EH (cell line): ENCODE data around the gene MSH2.
"Not testable (repeated sequence)": the region's sequence is repeated elsewhere in the genome, so short reads cannot be mapped to it uniquely, and the experiment has no call there.

Experiments
- DNase-seq: peaks from one replicate; pipeline ENCODE4 v3.0.0-alpha.2; 2015; ENCODE audit warnings: low read depth

Gene MSH2

DNA sequence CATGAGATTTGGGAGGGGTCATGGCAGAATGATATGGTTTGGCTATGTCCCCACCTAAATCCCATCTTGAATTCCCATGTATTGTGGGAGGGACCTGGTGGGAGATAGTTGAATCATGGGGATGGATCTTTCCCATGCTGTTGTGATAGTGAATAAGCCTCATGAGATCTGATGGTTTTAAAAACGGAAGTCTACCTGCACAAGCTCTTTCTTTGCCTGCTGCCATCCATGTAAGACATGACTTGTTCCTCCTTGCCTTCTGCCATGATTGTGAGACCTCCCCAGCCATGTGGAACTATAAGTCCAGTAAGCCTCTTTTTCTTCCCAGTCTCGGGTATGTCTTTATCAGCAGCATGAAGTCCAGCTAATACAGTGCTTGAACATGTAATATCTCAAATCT lies 5.0 kb downstream of the MSH2 start:
- DNase-seq: not testable (repeated sequence)

DNA sequence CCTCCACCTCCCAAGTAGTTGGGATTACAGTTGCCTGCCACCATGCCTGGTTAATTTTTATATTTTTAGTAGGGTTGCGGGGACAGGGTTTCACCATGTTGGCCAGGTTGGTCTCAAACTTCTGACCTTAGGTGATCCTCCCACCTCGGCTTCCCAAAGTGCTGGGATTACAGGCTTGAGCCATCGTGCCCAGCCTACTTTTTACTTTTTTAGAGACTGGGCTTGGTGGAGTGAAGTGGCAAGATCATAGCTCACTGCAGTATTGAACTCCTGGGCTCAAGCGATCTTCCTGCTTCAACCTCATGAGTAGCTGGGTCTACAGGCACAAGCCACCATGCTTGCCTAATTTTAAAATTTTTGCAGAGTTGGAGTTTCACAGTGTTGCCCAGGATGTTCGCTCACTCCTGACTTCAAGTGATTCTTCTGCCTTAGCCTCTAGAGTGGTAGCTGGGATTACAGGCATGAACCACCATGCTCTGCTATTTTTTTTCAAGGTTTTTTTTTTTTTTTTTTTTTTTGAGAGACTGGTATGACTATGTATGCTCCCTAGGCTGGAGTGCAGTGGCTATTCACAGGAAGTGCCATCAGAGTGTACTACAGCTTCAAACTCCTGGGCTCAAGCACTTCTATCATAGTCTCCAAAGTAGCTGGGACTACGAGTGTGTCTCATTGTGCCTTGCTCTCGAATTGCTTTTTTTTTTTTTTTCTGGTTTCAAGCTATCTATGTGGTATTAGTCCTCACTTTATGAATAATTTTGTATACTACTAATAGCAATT lies 11.9 kb downstream of the MSH2 start:
- peak; percentile 19 for DNase-seq

DNA sequence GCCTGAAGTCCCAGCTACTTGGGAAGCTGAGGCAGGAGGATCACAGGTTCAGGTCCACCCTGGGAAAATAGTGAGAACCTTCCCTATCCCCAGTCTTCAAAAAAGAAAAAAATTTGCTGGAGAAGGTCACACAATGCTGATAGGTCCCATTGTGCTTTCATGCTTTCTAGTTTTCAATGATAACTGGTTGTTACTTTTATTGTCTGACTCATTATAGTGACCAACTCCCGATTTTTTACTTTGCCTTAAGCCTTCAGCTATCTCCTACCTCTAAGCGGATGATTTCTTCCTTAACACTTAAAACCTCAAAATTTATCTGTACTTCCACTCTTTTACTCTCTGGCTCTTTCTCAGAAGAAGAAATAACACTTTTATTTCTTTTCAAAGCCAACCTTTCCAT lies 17.3 kb downstream of the MSH2 start:
- DNase-seq: no peak

DNA sequence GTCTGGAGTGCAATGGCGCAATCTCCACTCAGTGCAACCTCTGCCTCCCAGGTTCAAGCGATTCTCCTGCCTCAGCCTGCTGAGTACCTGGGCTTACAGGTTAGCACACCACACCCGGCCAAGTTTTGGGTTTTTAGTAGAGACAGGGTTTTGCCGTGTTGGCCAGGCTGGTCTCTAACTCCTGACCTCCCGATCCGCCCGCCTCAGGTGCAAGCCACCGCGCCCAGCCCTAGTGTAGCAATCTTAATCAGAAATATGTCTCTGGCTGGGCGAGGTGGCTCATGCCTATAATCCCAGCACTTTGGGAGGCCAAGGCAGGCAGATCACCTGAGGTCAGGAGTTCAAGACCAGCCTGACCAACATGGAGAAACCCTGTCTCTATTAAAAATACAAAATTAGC lies 17.7 kb downstream of the MSH2 start:
- DNase-seq: not testable (repeated sequence)

DNA sequence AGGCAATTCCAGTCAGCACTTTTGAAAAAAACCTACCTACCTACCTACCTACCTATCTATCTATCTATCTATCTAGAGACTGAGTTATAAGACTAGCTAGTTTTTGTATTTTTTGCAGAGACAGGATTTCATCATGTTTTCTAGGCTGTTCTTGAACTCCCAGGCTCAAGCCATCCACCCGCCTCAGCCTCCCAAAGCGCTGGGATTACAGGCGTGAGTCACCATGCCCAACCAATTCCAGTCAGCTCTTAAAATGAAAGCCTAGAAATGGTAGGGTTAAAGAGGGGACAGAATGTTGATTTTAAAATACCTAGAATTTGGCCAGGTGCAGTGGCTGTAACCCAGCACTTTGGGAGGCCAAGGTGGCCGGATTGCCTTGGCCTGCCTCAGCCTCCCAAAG lies 19.1 kb downstream of the MSH2 start:
- DNase-seq: peak; percentile 36

DNA sequence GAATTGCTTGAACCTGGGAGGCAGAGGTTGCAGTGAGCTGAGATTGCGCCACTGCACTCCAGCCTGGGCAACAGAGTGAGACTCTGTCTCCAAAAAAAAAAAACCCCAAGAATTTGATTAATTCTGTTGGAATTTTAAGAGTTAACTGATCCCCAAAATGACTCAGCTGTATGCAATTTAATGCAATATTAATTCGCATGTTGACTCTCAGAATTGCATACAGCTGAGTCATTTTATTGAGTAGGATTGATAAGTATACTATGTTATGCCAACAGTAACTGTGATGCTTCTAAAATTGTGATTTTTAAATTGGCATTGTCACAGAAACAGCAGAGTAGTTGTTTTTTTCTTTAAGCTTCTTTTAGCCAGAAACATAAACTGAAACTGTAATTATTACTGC lies 19.6 kb downstream of the MSH2 start:
- DNase-seq: peak; percentile 72

DNA sequence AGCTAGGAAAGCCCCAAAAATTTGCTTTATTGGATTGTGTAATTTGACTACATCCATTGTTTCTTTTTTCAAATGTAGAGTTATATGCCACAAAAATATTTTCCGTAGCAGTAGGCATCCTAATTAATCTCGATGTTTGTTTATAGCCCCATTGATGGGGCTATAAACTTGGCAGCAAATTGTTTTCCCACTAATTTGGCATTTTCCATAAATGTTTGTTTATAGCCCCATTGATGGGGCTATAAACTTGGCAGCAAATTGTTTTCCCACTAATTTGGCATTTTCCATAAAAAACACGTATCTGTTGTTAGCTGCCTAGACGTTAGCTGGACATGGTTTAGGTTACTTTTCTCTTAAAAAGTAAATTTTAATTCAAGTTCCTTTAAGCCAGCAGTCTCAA lies 23.8 kb downstream of the MSH2 start:
- DNase-seq: no peak

DNA sequence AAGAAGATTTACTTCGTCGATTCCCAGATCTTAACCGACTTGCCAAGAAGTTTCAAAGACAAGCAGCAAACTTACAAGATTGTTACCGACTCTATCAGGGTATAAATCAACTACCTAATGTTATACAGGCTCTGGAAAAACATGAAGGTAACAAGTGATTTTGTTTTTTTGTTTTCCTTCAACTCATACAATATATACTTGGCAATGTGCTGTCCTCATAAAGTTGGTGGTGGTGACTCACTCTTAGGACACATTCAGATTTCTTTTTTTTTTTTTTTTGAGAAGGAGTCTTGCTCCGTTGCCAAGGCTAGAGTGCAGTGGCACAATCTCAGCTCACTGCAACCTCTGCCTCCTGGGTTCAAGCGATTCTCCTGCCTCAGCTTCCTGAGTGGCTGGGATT lies 26.8 kb downstream of the MSH2 start:
- peak; percentile 73 for DNase-seq

DNA sequence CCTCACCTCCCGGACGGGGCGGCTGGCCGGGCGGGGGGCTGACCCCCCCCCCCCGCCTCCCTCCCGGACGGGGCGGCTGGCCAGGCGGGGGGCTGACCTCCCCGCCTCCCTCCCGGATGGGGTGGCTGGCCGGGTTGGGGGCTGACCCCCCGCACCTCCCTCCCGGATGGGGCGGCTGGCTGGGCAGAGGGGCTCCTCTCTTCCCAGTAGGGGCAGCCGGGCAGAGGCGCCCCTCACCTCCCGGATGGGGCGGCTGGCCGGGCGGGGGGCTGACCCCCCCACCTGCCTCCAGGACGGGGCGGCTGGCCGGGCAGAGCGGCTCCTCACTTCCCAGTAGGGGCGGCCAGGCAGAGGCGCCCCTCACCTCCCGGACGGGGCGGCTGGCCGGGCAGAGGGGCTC lies 30.1 kb downstream of the MSH2 start:
- DNase-seq: not testable (repeated sequence)

DNA sequence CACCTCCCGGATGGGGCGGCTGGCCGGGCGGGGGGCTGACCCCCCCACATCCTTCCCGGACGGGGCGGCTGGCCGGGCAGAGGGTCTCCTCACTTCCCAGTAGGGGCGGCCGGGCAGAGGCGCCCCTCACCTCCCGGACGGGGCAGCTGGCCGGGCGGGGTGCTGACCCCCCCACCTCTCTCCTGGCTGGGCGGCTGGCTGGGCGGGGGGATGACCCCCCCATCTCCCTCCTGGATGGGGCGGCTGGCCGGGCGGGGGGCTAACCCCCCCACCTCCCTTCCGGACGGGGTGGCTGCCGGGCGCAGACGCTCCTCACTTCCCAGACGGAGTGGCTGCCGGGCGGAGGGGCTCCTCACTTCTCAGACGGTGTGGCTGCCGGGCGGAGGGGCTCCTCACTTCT lies 30.5 kb downstream of the MSH2 start:
- not testable (repeated sequence) for DNase-seq

DNA sequence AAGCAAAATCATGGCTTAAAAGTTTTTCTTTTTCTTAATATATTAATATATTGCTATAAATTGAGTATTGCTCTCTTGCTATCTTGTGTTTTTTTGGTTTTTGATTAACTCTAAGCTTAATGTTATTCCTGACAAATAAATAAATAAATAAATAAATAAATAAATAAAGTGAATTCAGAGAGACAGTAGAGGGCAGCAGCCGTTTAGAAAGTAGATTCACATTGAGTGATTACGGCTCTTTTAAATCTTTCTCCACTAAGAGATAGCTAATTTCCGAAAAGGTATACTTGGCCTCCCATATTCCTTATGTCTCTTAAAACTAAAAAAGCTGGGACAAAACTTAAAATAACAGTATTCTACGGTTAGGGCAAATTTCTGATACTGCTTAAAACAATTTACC lies 34.3 kb downstream of the MSH2 start:
- peak; percentile 59 for DNase-seq

DNA sequence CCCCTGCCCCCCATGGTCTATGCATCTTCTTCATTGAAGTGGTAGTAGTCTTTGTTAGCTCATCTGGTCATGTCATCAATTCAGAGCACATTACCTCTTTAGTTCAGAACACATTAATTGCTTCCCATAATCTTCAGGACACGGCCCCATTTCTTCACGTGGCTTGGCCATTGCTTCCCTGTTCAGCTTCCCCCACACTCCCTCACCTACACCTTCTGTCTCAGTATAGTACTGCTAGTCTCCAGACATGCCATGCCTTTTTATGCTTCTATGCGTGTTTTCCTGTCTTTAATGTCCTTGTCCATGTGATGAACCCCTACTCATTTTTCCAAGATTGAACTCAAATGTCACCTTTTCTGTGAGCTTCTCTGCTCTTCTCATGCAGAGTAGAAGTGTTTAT lies 35.1 kb downstream of the MSH2 start:
- DNase-seq: no peak

DNA sequence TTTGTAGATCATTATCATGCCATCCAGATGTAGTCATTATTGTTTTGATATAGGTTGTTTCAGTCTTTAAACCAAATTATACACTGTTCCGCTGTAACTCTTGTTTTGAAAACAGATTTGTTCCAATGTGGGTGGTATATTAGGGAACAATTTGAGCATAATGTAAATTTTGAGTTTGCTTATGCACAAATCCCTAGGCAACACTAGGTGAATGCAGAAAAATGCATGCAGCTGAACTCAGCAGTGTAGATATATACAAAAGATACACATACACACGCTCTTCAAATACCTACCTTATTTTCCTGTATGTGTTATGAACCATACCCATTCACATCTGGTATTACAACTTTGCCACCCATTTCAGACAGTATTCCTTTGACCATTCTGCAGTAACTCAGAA lies 35.8 kb downstream of the MSH2 start:
- no peak for DNase-seq

DNA sequence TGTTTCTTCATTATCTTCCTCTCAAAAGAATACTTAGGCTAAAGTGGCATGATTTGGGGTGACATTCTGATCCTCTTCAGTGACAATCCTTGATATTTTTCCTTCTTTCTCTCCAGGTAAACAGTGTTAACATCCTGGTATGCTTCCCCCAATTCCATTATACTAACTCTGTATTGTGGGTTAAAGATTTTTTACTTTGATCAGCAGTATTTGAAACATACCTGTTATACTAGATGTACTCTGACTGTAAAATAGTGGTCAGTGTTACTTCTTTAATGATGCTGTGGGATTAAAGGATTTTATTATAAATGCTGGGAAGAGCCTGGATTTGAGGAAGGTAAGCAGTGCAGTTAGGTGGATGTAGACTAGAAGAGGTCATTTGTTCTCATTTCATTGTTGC lies 48.8 kb downstream of the MSH2 start:
- no peak for DNase-seq

DNA sequence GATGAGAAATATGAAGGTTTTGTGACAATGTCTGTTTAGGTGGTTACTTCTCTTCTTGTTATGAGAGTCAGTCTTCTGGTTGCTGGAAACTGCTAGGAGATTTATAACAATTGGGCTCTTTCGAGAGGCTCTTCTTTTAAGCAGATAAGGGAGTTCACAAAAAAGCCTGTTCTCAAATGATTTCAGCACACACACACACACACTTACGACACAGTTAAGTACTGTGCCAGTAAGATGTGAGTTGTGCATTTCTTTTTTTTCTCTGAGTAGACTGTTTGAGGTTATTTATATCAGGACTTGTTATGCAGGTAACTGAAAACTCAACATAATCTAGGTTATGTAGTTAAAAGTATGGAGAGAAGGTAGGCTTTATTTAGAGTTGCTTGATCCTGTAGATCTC lies 49.8 kb downstream of the MSH2 start:
- no peak for DNase-seq

DNA sequence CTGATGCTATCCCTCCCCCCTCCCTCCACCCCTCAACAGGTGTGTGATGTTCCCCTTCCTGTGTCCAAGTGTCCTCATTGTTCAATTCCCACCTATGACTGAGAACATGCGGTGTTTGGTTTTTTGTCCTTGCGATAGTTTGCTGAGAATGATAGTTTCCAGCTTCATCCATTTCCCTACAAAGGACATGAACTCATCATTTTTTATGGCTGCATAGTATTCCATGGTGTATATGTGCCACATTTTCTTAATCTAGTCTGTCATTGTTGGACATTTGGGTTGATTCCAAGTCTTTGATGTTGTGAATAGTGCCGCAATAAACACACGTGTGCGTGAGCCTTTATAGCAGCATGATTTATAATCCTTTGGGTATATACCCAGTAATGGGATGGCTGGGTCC lies 51.9 kb downstream of the MSH2 start:
- DNase-seq: not testable (repeated sequence)

DNA sequence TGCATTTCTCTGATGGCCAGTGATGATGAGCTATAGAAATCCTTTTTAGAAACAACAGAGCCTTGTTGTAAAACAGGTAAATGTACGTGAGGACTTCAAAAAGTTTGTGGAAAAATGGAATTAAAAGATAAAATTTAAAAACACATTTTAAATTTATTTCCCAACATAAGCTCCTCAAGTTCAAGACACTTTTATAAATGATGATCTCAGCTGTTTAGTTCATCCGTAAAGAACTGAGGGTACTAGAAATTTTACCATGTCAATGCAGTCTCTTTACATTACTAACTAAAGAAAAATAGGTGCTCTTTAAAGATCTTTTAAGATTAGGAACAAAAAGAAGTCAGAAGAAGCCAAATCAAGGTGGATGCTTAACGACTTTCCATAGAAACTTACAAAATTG lies 52.5 kb downstream of the MSH2 start:
- DNase-seq: no peak

DNA sequence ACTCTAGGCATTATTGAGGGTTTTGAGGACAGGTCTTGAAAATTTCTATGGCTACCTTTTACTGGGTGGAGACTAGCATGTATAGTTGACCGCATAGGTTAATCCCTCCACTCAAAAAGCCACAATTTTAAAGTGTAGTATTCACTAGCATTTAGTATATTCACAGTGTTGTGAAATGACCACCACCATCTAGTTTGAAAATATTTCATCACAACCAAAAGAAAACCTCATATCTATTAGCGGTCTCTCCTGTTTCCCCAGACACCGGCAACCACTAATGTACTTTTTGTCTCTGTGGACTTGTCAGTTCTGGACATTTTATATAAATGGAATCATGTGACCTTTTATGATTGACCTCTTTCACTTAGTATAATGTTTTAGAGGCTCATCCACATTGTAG lies 53.9 kb downstream of the MSH2 start:
- DNase-seq: no peak

DNA sequence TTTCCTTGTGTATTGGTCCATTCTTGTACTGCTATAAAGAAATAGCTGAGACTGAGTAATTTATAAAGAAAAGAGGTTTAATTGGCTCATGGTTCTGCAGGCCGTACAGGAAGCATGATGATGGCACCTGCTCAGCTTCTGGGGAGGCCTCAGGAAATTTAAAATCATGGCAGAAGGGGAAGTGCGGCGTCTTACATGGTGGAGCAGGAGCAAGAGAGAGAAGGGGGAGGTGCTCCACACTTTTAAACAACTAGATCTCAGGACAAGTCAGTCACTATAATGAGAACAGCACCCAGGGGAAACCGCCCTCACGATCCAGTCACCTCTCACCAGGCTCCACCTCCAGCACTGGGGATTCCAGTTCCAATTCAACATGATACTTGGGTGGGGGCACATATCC lies 54.3 kb downstream of the MSH2 start:
- DNase-seq: no peak

DNA sequence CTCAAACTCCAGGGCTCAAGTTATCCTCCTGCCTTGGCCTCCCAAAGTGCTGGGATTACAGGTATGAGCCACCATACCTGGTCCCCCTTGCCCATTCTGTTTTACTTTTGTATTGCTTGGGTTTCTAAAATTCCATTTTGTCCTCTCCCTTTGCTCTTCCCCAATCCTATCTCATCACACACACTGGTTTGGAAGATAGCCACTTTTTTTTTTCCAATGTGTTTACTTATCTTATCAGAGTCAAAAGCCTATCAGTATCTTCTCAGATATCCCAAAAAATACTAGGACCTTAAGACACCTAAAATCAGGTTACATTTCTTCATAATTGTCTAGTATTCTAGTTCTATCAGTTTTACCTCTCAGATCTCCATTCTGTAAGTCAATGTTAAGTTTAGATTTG lies 56.1 kb downstream of the MSH2 start:
- DNase-seq: no peak

DNA sequence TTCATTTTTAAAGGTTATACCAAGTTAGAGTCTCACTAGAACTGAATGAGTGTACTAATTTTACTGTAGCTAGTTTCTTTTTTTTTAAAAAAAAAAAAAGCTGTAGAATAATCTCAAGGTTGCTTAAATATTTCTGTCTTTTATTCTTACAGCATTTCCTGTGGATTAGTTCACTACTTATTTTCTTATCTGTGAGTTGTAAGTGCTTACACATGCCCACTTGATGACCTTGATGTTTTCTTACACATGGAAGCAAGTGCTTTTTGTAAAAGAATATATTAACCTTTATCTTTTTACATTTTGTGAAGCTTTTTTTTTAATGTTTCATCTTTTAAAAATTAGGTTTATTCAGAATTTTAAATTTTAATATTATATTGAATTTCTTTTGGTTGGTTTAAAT lies 57.8 kb downstream of the MSH2 start:
- DNase-seq: no peak

DNA sequence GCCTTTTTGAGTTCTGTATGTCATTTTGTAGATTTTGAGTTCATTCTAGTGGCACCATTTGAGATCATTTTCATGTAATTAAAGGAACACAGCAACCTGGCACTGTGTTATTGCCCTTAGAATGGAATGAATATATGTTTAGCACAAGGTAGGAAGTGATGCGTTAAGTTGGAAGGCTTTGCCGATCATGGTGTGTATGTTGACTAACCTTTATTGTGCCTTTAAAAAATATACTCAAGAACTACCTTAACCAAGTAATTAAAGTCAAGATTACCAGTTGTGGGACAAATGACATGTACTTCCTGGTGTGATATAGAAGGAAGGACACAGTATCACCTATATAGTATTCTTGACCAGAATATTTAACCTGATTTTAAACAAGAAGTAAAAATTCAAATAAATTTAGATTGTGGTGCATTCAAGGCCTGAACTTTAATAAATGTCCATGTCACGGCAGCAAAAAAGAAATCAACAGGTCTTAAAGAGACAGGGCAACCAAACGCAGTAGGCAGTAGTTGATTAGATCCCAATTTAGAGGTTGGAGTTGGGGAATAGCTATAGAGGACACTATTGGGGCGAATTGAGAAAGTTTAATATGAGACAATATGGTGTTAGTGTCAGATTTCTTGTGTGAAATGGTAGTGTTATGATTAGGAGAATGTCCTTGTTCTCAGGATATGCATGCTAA lies 68.6 kb downstream of the MSH2 start:
- no peak for DNase-seq

DNA sequence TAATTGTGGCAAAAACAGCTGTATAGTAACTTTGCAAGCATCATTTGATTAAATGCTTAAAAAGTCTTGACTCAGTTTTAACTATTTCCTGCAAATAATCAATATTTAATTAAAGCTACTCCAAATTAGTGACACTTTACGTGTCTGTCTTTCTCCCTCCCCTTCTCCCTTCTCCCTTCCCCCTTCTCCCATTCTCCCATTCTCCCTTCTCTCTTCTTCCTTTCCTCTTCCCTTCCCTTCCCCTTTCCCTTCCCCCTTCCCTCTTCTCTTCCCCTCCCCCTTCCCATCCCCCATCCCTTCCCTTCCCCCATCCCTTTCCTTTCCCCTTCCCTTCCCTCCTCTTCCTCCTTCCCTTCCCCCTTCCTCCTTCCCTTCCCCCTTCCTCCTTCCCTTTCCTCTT lies 76.9 kb downstream of the MSH2 start:
- DNase-seq: no peak

DNA sequence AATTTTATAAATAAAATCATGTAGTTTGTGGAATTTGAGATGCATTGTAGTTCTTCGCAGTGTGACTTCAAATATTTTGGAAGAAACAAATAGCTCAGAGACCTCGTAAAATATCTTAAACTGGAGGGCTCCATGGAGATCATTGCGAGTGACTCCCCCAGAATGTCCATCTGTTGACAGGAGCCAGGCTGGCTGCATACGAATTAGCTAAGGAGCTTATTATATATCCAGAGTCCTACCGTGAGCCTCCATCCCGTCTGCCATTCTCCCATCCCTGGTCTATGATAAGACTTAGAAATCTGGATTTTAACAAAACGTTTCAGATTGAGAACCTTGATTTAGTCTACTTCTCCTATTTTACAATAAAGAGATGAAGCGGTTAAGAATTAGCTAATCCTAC lies 80.2 kb downstream of the MSH2 start:
- no peak for DNase-seq
